ENCODE measurements around the gene APMAP.

DNA sequence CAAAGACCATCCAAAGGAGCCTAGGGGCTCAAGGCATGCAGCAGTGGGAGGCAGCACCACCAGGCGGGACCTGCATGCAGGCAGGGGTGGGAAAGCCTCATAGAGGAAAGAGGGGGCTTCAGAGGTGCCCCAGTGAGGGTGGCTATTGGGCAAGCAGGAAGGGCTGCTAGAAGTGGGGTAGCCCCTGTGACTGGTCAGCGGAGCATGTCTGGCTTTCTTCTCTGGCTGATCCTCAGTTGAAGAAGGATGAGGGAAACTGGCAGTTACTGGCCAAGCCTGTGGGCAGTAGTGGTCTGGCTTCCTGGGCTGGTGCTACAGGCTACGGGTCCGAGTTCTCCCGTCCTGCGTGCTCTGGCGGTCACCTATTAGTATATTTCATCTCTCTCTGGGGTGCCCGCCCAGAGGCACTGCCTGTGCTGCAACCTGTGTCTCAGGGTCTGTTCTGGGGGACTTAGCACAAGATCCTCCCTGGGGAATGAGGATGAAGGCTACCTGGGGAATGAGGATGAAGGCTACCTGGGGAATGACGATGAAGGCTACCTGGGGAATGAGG is 79.4 kb downstream of the APMAP start:
- TF ChIP-seq POLR2A (IDR thresholded peaks at IDR 0.05), result no peak
- TF ChIP-seq, protein P1, sequence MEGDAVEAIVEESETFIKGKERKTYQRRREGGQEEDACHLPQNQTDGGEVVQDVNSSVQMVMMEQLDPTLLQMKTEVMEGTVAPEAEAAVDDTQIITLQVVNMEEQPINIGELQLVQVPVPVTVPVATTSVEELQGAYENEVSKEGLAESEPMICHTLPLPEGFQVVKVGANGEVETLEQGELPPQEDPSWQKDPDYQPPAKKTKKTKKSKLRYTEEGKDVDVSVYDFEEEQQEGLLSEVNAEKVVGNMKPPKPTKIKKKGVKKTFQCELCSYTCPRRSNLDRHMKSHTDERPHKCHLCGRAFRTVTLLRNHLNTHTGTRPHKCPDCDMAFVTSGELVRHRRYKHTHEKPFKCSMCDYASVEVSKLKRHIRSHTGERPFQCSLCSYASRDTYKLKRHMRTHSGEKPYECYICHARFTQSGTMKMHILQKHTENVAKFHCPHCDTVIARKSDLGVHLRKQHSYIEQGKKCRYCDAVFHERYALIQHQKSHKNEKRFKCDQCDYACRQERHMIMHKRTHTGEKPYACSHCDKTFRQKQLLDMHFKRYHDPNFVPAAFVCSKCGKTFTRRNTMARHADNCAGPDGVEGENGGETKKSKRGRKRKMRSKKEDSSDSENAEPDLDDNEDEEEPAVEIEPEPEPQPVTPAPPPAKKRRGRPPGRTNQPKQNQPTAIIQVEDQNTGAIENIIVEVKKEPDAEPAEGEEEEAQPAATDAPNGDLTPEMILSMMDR (IDR thresholded peaks at IDR 0.05 in 4 of 5, conservative IDR thresholded peaks at IDR 0.05 in 1 of 5), result no peak

Measured in gastrocnemius medialis (tissue), 4 donors.